PFSK-1 (cell line): ENCODE data around the gene KSR2.

ENCODE experiments used
- POLR2AphosphoS5 ChIP-seq: IDR thresholded peaks from 2 replicates; pipeline ENCODE4 v1.6.1; 2012; ENCODE audit warnings: low read depth, mild to moderate bottlenecking, control low read depth, low read length, moderate library complexity
- SIN3A ChIP-seq: IDR thresholded peaks from 2 replicates; pipeline ENCODE4 v1.6.1; 2012; ENCODE audit warnings: mild to moderate bottlenecking, low read length, moderate library complexity, borderline replicate concordance; ENCODE audit not compliant: insufficient read depth
- TAF1 ChIP-seq: IDR thresholded peaks from 2 replicates; pipeline ENCODE4 v1.6.1; 2012; ENCODE audit warnings: low read length, control low read depth, borderline replicate concordance; ENCODE audit not compliant: insufficient read depth
- TF ChIP-seq, protein P1 (sequence below), 2 experiments: IDR thresholded peaks; 2 replicates each; pipeline versions ENCODE4 v1.6.1 to v1.8.0; 2011 to 2012; ENCODE audit warnings: low read depth in 2 of 2, low read length in 2 of 2, control low read depth in 1 of 2, inconsistent platforms in 1 of 2, mild to moderate bottlenecking in 1 of 2, moderate library complexity in 1 of 2; ENCODE audit not compliant: insufficient read depth in 1 of 2

DNA sequence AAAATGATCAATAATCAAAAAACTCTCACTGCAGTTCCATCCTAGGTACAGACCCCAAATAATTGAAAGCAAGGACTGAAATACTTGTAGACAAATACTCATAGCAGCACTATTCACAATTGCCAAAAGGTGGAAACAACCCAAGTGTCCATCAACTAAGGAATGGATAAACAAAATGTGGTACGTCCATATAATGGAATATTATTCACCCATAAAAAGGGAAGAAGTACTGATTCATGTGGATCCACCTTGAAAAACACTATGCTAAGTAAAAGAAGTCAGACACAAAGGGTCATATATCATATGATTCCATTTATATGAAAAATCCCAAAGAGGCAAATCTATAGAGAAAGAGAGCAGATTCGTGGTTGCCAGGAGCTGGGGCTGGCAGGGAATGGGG lies 202.8 kb downstream of the KSR2 start:
- TF ChIP-seq POLR2AphosphoS5 (no peak), TAF1 (no peak), SIN3A (no peak)
- TF ChIP-seq, protein P1, sequence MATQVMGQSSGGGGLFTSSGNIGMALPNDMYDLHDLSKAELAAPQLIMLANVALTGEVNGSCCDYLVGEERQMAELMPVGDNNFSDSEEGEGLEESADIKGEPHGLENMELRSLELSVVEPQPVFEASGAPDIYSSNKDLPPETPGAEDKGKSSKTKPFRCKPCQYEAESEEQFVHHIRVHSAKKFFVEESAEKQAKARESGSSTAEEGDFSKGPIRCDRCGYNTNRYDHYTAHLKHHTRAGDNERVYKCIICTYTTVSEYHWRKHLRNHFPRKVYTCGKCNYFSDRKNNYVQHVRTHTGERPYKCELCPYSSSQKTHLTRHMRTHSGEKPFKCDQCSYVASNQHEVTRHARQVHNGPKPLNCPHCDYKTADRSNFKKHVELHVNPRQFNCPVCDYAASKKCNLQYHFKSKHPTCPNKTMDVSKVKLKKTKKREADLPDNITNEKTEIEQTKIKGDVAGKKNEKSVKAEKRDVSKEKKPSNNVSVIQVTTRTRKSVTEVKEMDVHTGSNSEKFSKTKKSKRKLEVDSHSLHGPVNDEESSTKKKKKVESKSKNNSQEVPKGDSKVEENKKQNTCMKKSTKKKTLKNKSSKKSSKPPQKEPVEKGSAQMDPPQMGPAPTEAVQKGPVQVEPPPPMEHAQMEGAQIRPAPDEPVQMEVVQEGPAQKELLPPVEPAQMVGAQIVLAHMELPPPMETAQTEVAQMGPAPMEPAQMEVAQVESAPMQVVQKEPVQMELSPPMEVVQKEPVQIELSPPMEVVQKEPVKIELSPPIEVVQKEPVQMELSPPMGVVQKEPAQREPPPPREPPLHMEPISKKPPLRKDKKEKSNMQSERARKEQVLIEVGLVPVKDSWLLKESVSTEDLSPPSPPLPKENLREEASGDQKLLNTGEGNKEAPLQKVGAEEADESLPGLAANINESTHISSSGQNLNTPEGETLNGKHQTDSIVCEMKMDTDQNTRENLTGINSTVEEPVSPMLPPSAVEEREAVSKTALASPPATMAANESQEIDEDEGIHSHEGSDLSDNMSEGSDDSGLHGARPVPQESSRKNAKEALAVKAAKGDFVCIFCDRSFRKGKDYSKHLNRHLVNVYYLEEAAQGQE (IDR thresholded peaks at IDR 0.05; ENCODE audit: insufficient read depth in 1 of 2, low read depth in 2 of 2, low read length in 2 of 2): no peak
